Stimulated activated naive CD8-positive, alpha-beta T cell treated with anti-CD3 and anti-CD28 coated beads, Interleukin-15, Interleukin-2, amounts not matched to agents 100 U/mL and 50 U/mL, for 24 hours (primary cell): ENCODE results near the gene APOL1.

Experiments
- ATAC-seq: fragments of 150-1000 bp; cut with Tn5 transposase; one replicate; pipeline ENCODE4 v1.10.0; 2021
- DNase-seq: peaks from one replicate; pipeline ENCODE4 v3.0.0; 2021

The APOL1 gene

GRCh38 chr22:36311386-36312085 lies 58.6 kb downstream of the APOL1 start:
- no peak for ATAC-seq
- DNase-seq: no peak

- ATAC-seq (no peak), DNase-seq (no peak)
Measured at GRCh38 chr22:36315325-36315724, 62.4 kb downstream of the APOL1 start.

DNA sequence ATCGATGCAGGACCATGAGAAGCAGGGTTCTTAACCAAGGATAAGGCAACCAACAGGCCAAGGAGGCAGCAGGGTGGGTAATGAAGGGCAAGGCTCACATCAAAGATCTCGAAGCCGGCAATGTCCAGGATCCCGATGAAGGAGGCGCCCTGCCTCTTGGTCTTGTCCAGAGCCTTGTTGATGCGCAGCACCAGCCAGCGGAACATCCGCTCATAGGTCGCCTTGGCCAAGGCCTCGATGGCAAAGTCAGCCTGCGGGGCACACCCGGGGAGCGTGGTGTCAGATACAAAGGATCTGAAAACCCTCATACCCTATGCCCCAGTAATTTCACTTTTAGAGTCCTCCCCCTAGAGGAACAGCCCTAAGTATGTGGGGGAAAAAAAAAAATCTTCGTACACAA lies 63.5 kb downstream of the APOL1 start:
- ATAC-seq: no peak
- DNase-seq: no peak
